ENCODE measurements around the gene ZDHHC24. TPM values are rescaled to one million over a fixed set of nuclear protein-coding genes. Genes with fewer than 3 reads are reported as not detected.
A peak's percentile ranks its signal among the peaks of the same experiment; 100 is the strongest.

Gene ZDHHC24
- total RNA-seq, 1 experiment from 2014 or later = 29.5 TPM

DNA sequence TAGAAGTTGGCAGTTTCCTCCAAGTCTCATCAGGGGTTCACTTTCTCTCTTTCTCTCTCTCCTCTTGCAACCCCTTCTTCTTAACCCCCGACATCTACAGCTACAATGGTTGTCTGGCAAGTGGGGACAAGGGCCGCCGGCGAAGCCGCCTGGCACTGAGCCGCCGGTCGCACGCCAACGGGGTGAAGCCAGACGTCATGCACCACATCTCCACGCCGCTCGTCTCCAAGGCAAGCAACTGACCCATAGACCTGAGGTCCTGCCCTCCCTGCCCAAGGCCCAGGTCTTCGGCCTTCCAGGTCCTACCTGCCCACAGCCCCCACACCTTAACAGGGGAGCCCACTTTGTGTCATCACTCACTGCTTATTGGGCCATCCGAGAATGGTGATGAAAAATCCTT, 74.7 kb downstream of the ZDHHC24 start:
- intact Hi-C loops (cut with micrococcal nuclease; ENCODE audit: unreplicated experiment) (no loop called here), in situ Hi-C loops (cut with HindIII; ENCODE audit: low pct_unique_long_range_greater_than_20kb, low sequenced_read_pairs) (no loop called here)
- ATAC-seq (no peak), DNase-seq (ENCODE audit: low read depth, low spot score) (no peak)
- BruUV-seq (replicated peaks) = TSS peak; percentile 27
- Histone ChIP-seq H3K4me3 (ENCODE audit: low read depth in 2 of 2, low read length in 2 of 2) (no peak overlapping the region), H3K36me3 (ENCODE audit: control insufficient read depth, insufficient read depth, low read length) (no peaks in the 10 kb centered on the region), H3K4me1 (ENCODE audit: control insufficient read depth, insufficient read depth, low read length) (peaks cover 8% of the 10 kb centered on the region), H3K27me3 (ENCODE audit: control insufficient read depth, insufficient read depth, low read length) (no peaks in the 10 kb centered on the region), H3K9me3 (ENCODE audit: control insufficient read depth, insufficient read depth, low read depth, low read length) (no peaks in the 10 kb centered on the region), H3K27ac (ENCODE audit: low read length) (no peak overlapping the region)
- ChIA-PET CTCF (interaction anchor here (0.6 to 0.9 kb wide), 3 partner anchors 12 to 426 kb away, joined by 3 to 6 read pairs (median 5); no protein-coding TSS in a partner anchor), POLR2A (no interaction called here)
- no peak for TF ChIP-seq SIN3A (IDR thresholded peaks at IDR 0.05; ENCODE audit: borderline replicate concordance, insufficient read depth, low read depth, low read length)
- TF ChIP-seq TCF7L2 (IDR thresholded peaks at IDR 0.05; ENCODE audit: low read depth, low read length) = no peak
- TF ChIP-seq, protein P1, sequence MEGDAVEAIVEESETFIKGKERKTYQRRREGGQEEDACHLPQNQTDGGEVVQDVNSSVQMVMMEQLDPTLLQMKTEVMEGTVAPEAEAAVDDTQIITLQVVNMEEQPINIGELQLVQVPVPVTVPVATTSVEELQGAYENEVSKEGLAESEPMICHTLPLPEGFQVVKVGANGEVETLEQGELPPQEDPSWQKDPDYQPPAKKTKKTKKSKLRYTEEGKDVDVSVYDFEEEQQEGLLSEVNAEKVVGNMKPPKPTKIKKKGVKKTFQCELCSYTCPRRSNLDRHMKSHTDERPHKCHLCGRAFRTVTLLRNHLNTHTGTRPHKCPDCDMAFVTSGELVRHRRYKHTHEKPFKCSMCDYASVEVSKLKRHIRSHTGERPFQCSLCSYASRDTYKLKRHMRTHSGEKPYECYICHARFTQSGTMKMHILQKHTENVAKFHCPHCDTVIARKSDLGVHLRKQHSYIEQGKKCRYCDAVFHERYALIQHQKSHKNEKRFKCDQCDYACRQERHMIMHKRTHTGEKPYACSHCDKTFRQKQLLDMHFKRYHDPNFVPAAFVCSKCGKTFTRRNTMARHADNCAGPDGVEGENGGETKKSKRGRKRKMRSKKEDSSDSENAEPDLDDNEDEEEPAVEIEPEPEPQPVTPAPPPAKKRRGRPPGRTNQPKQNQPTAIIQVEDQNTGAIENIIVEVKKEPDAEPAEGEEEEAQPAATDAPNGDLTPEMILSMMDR (IDR thresholded peaks at IDR 0.05) = no peak
- no peak for TF ChIP-seq POLR2AphosphoS5 (IDR thresholded peaks at IDR 0.05; ENCODE audit: low read depth, low read length)
- TF ChIP-seq, protein P2, sequence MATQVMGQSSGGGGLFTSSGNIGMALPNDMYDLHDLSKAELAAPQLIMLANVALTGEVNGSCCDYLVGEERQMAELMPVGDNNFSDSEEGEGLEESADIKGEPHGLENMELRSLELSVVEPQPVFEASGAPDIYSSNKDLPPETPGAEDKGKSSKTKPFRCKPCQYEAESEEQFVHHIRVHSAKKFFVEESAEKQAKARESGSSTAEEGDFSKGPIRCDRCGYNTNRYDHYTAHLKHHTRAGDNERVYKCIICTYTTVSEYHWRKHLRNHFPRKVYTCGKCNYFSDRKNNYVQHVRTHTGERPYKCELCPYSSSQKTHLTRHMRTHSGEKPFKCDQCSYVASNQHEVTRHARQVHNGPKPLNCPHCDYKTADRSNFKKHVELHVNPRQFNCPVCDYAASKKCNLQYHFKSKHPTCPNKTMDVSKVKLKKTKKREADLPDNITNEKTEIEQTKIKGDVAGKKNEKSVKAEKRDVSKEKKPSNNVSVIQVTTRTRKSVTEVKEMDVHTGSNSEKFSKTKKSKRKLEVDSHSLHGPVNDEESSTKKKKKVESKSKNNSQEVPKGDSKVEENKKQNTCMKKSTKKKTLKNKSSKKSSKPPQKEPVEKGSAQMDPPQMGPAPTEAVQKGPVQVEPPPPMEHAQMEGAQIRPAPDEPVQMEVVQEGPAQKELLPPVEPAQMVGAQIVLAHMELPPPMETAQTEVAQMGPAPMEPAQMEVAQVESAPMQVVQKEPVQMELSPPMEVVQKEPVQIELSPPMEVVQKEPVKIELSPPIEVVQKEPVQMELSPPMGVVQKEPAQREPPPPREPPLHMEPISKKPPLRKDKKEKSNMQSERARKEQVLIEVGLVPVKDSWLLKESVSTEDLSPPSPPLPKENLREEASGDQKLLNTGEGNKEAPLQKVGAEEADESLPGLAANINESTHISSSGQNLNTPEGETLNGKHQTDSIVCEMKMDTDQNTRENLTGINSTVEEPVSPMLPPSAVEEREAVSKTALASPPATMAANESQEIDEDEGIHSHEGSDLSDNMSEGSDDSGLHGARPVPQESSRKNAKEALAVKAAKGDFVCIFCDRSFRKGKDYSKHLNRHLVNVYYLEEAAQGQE (IDR thresholded peaks at IDR 0.05; ENCODE audit: insufficient read depth in 1 of 2, low read depth in 2 of 2, low read length in 1 of 2) = no peak

Other genes with a start within 250 kb of the ZDHHC24 start
- gene CD248, start 229.0 kb downstream of the ZDHHC24 start, total RNA-seq (2021; ENCODE audit: unreplicated experiment) = 0.15 TPM
- 21.7 TPM for gene RIN1, start 209.6 kb downstream of the ZDHHC24 start, total RNA-seq (2021; ENCODE audit: unreplicated experiment)
- 80.5 TPM for gene BRMS1, start 200.9 kb downstream of the ZDHHC24 start, total RNA-seq (2021; ENCODE audit: unreplicated experiment)
- 29.3 TPM for gene B4GAT1, start 198.4 kb downstream of the ZDHHC24 start, total RNA-seq (2021; ENCODE audit: unreplicated experiment)
- gene SLC29A2, start 174.3 kb downstream of the ZDHHC24 start, total RNA-seq (2021; ENCODE audit: unreplicated experiment) = 28.3 TPM
- 0.08 TPM for gene NPAS4, start 125.0 kb downstream of the ZDHHC24 start, total RNA-seq (2021; ENCODE audit: unreplicated experiment)
- gene MRPL11, start 107.2 kb downstream of the ZDHHC24 start, total RNA-seq (2021; ENCODE audit: unreplicated experiment) = 158 TPM
- gene PELI3, start 79.1 kb downstream of the ZDHHC24 start, total RNA-seq (2021; ENCODE audit: unreplicated experiment) = 9.1 TPM
- gene DPP3, start 65.6 kb downstream of the ZDHHC24 start, total RNA-seq (2021; ENCODE audit: unreplicated experiment) = 180 TPM
- gene BBS1, start 35.4 kb downstream of the ZDHHC24 start, total RNA-seq (2021; ENCODE audit: unreplicated experiment) = 26.9 TPM
- 0.13 TPM for gene ACTN3, start 855 bp upstream of the ZDHHC24 start, total RNA-seq (2021; ENCODE audit: unreplicated experiment)
- 28.7 TPM for gene CTSF, start 22.6 kb upstream of the ZDHHC24 start, total RNA-seq (2021; ENCODE audit: unreplicated experiment)
- gene CCDC87, start 47.0 kb upstream of the ZDHHC24 start, total RNA-seq (2021; ENCODE audit: unreplicated experiment) = 2.0 TPM
- gene CCS, start 47.1 kb upstream of the ZDHHC24 start, total RNA-seq (2021; ENCODE audit: unreplicated experiment) = 55.3 TPM
- 93.9 TPM for gene RBM14, start 70.6 kb upstream of the ZDHHC24 start, total RNA-seq (2021; ENCODE audit: unreplicated experiment)
- 195 TPM for gene RBM4, start 92.7 kb upstream of the ZDHHC24 start, total RNA-seq (2021; ENCODE audit: unreplicated experiment)
- gene RBM4B, start 131.8 kb upstream of the ZDHHC24 start, total RNA-seq (2021; ENCODE audit: unreplicated experiment) = 33.6 TPM
- gene SPTBN2, start 183.2 kb upstream of the ZDHHC24 start, total RNA-seq (2021; ENCODE audit: unreplicated experiment) = 7.3 TPM

All from Panc1 (cell line).